22Rv1 (cell line): Measurements from ENCODE around the gene TMPRSS7.

Source experiments
- H3K27ac ChIP-seq: fragments of 450-650 bp; 2 replicates; pipeline ENCODE4 v1.5.1; 2017
- CTCF ChIP-seq: fragments of 450-650 bp; IDR thresholded peaks from 2 replicates; pipeline ENCODE4 v1.5.1; 2017; ENCODE audit warnings: mild to moderate bottlenecking
- ZFX ChIP-seq: fragments of 450-650 bp; IDR thresholded peaks from 2 replicates; pipeline ENCODE4 v1.6.1; 2017; ENCODE audit warnings: antibody characterized with exemption, borderline replicate concordance

Gene TMPRSS7

GRCh38 chr3:112126511-112126911 lies 92.0 kb downstream of the TMPRSS7 start:
- H3K27ac ChIP-seq: no peak overlapping the region

DNA sequence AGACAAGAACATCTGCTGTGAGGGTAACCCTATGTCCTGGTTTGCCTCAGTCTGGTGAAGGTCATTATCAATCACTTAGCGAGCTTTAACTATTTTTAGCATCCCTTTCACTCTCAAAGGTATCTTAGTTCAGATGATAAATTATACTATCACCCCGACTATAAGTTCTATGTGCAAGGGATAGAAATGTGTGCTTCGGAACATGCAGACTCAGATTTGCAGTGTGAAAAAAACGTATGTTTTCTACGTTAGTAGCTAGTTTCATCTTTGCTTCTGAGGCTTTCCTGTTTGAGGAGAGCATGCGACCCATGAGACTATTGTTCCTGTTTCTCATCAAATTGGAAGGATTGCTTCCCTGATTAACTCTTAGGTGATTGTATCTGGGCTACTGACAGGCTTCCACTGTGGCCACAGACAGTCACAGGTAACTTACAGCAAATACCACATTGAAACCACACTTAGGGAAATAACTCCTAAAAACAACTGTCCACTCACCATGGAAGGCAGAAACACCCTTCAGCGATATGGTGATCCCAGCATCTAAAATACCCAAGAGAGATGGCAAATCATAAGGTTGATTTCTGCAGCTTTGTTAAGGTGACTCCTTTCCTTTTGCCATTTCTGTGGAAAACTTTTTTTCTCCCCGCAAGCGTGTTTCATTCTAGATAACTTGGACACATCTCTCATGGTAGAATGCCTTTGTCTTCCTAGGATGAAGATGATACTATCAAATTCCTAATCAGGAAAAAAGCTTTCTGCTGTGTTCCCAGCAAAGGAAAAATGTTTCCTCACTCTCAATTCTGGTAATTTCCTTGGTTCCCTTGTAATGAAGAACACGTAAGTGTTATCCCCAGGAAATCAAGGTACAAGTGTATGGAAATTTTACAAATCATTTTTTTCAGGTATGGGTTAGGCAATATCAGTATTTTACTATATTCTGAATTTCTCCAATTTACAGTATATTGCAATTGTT lies 93.3 kb downstream of the TMPRSS7 start:
- no peak overlapping the region for H3K27ac ChIP-seq
- TF ChIP-seq ZFX (no peak), CTCF (no peak)

More at GRCh38 chr3:112126511-112126911, 92.0 kb downstream of the TMPRSS7 start:
- no peak for TF ChIP-seq CTCF
- no peak for TF ChIP-seq ZFX

DNA sequence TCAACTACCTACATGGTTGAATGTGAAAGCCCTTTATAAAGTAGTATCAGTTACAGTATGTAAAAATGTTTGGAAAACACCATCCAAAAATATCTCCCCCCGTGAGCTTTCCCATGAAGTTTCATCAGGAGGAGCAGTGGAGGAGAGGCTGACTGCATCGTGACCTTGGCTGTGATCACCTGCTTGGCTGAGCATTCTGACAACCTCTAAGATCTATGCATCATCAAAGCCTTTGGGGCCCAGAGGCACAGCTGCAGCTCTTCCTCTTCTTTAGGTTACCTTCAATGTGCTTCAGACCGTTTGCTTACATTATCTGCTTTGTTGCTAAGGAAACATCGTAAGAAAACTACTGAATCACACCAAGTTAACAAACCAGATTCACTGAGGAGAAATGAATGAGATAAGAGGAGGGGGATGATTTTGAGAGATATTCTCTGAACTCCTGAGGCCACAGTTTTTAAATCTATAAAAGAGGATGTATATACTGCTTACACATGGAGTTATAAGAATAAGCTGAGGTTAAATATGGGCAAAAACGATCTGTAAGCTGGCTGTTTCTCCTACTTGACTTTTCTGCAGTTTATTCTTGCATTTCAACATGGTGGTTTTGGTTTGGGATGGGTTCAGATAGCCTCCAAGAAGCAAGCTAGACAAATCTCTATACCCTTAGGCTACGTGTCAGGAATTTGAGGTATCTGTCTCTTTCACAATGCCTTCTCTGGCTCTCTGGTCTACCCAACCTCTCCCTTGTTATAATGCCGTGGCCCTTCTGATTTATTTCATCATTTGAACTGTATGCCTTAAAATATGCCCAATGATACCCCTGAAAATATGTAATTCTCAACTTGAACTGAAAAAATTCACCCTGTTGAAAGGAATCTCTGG lies 94.5 kb downstream of the TMPRSS7 start:
- no peak overlapping the region for H3K27ac ChIP-seq

DNA sequence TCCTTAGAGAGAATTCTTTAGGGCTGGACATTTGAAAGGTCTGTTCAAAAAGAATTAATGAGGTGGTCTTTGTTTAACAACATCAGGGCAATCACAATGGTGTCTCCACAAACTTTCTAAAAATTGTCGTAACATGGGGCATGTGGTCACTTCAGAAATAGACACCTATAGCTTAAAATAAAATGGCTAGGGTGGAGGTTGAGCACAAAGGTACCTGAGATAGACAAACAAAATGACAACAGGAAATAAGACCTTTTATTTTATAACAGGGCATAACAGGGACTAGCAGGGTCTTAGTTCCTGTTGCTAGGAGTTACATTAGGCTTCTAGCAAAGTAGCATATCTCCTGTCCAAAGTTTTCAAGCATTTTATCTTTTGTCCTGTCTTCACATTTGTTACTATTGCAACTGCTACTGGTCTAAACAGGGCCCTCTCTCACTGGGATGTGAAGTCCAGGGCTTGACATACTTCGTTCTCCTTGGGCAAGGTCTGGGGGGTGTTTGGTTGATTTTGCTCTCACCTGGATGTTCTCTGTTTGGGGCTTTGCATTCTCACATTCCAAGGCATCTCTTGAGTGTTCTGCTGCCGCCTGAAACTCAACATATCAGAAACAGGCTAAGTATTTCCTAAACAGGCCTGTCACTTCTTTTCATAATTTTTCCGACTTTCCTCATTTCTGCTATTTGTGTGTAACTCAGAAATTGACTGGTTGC lies 95.5 kb downstream of the TMPRSS7 start:
- TF ChIP-seq CTCF: no peak
- no peak for TF ChIP-seq ZFX
- H3K27ac ChIP-seq: no peak overlapping the region

More for the DNA sequence above, 94.5 kb downstream of the TMPRSS7 start:
- TF ChIP-seq ZFX (no peak), CTCF (no peak)

DNA sequence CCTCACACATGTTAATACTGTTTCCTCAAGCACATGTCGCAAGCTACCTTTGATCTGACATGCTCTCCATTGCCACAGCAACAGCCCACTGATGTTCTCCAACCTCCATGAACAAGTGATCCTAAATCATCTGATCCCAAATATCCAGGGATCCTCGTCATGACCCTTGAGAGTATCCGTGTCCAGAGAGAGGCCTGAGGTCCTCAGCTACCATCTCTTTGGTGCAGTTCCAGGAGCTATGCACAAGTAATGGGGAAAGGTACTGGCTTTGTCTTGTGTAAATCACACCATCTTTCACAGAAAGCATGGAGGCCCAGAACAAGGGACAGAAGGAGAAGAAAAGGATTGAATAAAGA lies 96.1 kb downstream of the TMPRSS7 start:
- TF ChIP-seq ZFX (no peak), CTCF (no peak)
- H3K27ac ChIP-seq: no peak overlapping the region
